ENCODE measurements around the gene CAPZB. TPM values are rescaled to one million over a fixed set of nuclear protein-coding genes. Genes with fewer than 3 reads are reported as not detected.

CAPZB gene
- polyA plus RNA-seq, 2 donors, result 221 to 272 TPM

GRCh38 chr1:19447550-19447949 lies 37.8 kb downstream of the CAPZB start:
- Histone ChIP-seq H3K9me3 (ENCODE audit: control insufficient read depth in 2 of 2, insufficient read depth in 1 of 2, low read depth in 1 of 2, low read length in 1 of 2) (no peaks in the 10 kb centered on the region), H3K36me3 (ENCODE audit: control insufficient read depth in 2 of 2, insufficient read depth in 2 of 2, low read length in 1 of 2) (peaks cover 0 to 5% of the 10 kb centered on the region in 2 donors), H3K27me3 (ENCODE audit: control insufficient read depth in 1 of 2, insufficient read depth in 2 of 2, low read length in 2 of 2) (no peaks in the 10 kb centered on the region), H3K4me3 (ENCODE audit: low read depth in 1 of 2, low read length in 2 of 2) (no peak overlapping the region), H3K27ac (ENCODE audit: low read depth in 2 of 2, low read length in 1 of 2) (peak overlapping the region; percentile 74 to 88), H3K4me1 (ENCODE audit: control insufficient read depth in 2 of 2, insufficient read depth in 2 of 2, low read length in 1 of 2) (peaks cover 12 to 29% of the 10 kb centered on the region in 2 donors)
- 70% methylated on average over 9 of the region's 9 CpGs for WGBS, 2 donors

GRCh38 chr1:19445417-19446342 lies 39.7 kb downstream of the CAPZB start:
- Histone ChIP-seq H3K36me3 (ENCODE audit: control insufficient read depth in 2 of 2, insufficient read depth in 2 of 2, low read length in 1 of 2) (peaks cover 0 to 5% of the 10 kb centered on the region in 2 donors), H3K27me3 (ENCODE audit: control insufficient read depth in 1 of 2, insufficient read depth in 2 of 2, low read length in 2 of 2) (no peaks in the 10 kb centered on the region), H3K4me3 (ENCODE audit: low read depth in 1 of 2, low read length in 2 of 2) (no peak overlapping the region), H3K9me3 (ENCODE audit: control insufficient read depth in 2 of 2, insufficient read depth in 1 of 2, low read depth in 1 of 2, low read length in 1 of 2) (no peaks in the 10 kb centered on the region), H3K27ac (ENCODE audit: low read depth in 2 of 2, low read length in 1 of 2) (peak overlapping the region; percentile 70 to 81), H3K4me1 (ENCODE audit: control insufficient read depth in 2 of 2, insufficient read depth in 2 of 2, low read length in 1 of 2) (peaks cover 2 to 16% of the 10 kb centered on the region in 2 donors)
- 35 to 38% methylated on average over 12 to 13 of the region's 13 CpGs for WGBS, 2 donors

- H3K4me1 ChIP-seq (ENCODE audit: control insufficient read depth in 2 of 2, insufficient read depth in 2 of 2, low read length in 1 of 2), result peaks cover 4 to 22% of the 10 kb centered on the region in 2 donors
- 71 to 74% methylated on average over 10 of the region's 10 CpGs for WGBS, 2 donors
- H3K27ac ChIP-seq (ENCODE audit: low read depth in 2 of 2, low read length in 1 of 2), result peak overlapping the region; percentile 12 to 65
- no peaks in the 10 kb centered on the region for H3K9me3 ChIP-seq (ENCODE audit: control insufficient read depth in 2 of 2, insufficient read depth in 1 of 2, low read depth in 1 of 2, low read length in 1 of 2)
- H3K27me3 ChIP-seq (ENCODE audit: control insufficient read depth in 1 of 2, insufficient read depth in 2 of 2, low read length in 2 of 2), result no peaks in the 10 kb centered on the region
- H3K36me3 ChIP-seq (ENCODE audit: control insufficient read depth in 2 of 2, insufficient read depth in 2 of 2, low read length in 1 of 2), result peaks cover 0 to 5% of the 10 kb centered on the region in 2 donors
- no peak overlapping the region for H3K4me3 ChIP-seq (ENCODE audit: low read depth in 1 of 2, low read length in 2 of 2)
Measured at GRCh38 chr1:19444296-19445021, 40.9 kb downstream of the CAPZB start.

DNA sequence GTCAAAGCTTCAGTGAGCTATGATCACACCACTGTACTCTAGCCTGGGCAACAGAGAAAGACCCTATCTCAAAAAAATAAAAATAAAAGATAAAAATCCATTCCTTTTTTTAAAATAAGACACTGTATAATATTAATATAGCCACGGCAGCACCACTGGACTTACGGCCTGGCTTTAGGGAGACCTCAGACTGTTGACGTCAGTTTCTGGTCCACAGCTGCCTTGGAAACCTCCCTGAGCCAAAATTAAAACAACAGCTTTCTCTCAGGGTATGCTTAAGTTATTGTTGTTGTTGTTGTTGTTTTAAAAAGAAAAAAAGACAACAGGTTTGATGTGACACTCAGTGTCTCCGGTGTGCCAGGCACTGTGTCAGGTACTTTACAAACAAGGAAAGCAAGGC lies 42.0 kb downstream of the CAPZB start:
- WGBS, 2 donors, result 73 to 82% methylated on average over 4 of the region's 4 CpGs
- no peaks in the 10 kb centered on the region for H3K9me3 ChIP-seq (ENCODE audit: control insufficient read depth in 2 of 2, insufficient read depth in 1 of 2, low read depth in 1 of 2, low read length in 1 of 2)
- H3K27ac ChIP-seq (ENCODE audit: low read depth in 2 of 2, low read length in 1 of 2), result peak overlapping the region; percentile 40 to 81
- H3K4me3 ChIP-seq (ENCODE audit: low read depth in 1 of 2, low read length in 2 of 2), result no peak overlapping the region
- H3K36me3 ChIP-seq (ENCODE audit: control insufficient read depth in 2 of 2, insufficient read depth in 2 of 2, low read length in 1 of 2), result peaks cover 0 to 6% of the 10 kb centered on the region in 2 donors
- H3K4me1 ChIP-seq (ENCODE audit: control insufficient read depth in 2 of 2, insufficient read depth in 2 of 2, low read length in 1 of 2), result peaks cover 10 to 22% of the 10 kb centered on the region in 2 donors
- no peaks in the 10 kb centered on the region for H3K27me3 ChIP-seq (ENCODE audit: control insufficient read depth in 1 of 2, insufficient read depth in 2 of 2, low read length in 2 of 2)

DNA sequence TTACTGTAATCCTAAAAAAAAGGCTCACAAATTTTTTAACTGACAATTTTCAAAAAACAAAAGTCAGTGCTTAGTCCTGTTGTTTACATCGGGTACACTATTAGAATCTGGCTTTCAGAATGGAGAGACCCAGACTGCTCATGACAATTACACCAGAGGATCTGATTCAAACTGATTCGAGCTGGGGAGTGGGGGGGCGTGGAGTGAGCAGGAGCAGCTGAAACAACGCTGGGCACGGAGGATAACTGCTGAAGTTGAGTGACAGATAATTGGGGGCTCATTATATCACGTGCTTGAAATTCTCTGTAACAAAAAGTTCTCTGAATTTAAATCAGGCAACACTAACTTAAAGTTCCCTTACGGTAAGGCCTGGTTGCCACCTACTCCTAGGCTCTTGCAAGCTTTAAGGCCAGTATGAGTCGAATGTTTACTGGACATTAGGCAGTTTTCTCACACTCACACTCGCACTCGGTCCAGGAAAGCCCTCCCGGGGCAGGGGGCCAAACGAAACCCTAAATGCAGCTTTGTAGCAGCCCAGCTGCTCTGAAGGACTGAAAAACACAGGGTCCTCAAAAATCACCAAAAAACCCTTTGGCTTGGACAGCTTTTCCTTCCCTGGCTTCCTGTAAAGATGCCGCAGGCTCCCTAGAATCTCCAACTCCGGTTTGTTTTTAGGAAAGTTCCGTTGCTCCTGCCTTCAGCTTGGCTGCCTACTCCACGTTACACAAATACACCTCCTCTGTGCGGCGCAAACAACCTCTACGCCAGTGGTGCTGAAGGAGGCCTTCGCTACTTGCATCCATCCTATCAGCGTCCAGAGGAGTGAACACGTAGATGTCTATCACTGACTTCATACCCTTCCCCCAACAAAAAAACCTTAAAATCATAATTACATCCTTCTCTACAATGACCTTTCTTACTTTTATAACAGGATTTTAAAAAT lies 42.9 kb downstream of the CAPZB start:
- no peaks in the 10 kb centered on the region for H3K9me3 ChIP-seq (ENCODE audit: control insufficient read depth in 2 of 2, insufficient read depth in 1 of 2, low read depth in 1 of 2, low read length in 1 of 2)
- peaks cover 0 to 7% of the 10 kb centered on the region in 2 donors for H3K36me3 ChIP-seq (ENCODE audit: control insufficient read depth in 2 of 2, insufficient read depth in 2 of 2, low read length in 1 of 2)
- H3K4me1 ChIP-seq (ENCODE audit: control insufficient read depth in 2 of 2, insufficient read depth in 2 of 2, low read length in 1 of 2), result peaks cover 12 to 25% of the 10 kb centered on the region in 2 donors
- 63 to 69% methylated on average over 22 of the region's 22 CpGs for WGBS, 2 donors
- H3K4me3 ChIP-seq (ENCODE audit: low read depth in 1 of 2, low read length in 2 of 2), result no peak overlapping the region
- H3K27me3 ChIP-seq (ENCODE audit: control insufficient read depth in 1 of 2, insufficient read depth in 2 of 2, low read length in 2 of 2), result no peaks in the 10 kb centered on the region
- H3K27ac ChIP-seq (ENCODE audit: low read depth in 2 of 2, low read length in 1 of 2), result peak overlapping the region; percentile 76 to 81

GRCh38 chr1:19441048-19441780 lies 44.1 kb downstream of the CAPZB start:
- 67 to 77% methylated on average over 11 of the region's 11 CpGs for WGBS, 2 donors
- peaks cover 13 to 28% of the 10 kb centered on the region in 2 donors for H3K4me1 ChIP-seq (ENCODE audit: control insufficient read depth in 2 of 2, insufficient read depth in 2 of 2, low read length in 1 of 2)
- peak overlapping the region; percentile 11 to 70 for H3K27ac ChIP-seq (ENCODE audit: low read depth in 2 of 2, low read length in 1 of 2)
- H3K4me3 ChIP-seq (ENCODE audit: low read depth in 1 of 2, low read length in 2 of 2), result no peak overlapping the region
- H3K9me3 ChIP-seq (ENCODE audit: control insufficient read depth in 2 of 2, insufficient read depth in 1 of 2, low read depth in 1 of 2, low read length in 1 of 2), result no peaks in the 10 kb centered on the region
- peaks cover 0 to 7% of the 10 kb centered on the region in 2 donors for H3K36me3 ChIP-seq (ENCODE audit: control insufficient read depth in 2 of 2, insufficient read depth in 2 of 2, low read length in 1 of 2)
- H3K27me3 ChIP-seq (ENCODE audit: control insufficient read depth in 1 of 2, insufficient read depth in 2 of 2, low read length in 2 of 2), result no peaks in the 10 kb centered on the region

DNA sequence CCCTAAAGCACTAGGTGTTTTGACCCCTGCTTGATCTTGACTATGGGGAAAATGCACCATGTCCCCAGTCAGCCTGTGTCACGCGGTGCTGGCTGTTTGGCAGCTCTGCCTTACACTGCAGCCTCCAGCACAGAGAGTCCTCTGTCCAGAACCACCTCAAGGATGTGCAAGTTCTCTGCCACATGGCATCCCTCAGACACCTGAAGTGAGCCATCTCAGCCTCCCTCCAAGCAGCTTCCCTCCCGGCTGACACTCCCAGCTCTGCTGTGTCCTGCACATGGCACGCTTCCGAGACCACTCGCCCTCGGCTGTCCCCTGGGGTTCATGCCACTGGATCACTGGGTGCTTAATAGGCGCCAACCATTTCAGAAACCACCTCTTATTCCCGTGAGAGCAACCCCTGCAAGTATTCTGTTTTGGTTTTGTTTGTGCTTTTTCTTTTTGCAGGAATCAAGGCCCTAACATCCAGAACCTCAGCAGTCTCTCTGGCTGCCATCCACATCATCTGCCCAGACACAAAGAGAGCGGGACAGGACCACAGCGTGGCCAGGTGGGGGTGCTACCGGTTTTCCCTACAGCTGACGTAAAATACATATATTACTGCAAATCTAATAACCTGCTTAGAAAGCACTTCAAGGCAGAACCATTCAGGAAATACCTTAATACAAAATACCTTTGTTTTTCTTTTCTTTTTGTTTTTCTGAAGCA lies 45.7 kb downstream of the CAPZB start:
- H3K27me3 ChIP-seq (ENCODE audit: control insufficient read depth in 1 of 2, insufficient read depth in 2 of 2, low read length in 2 of 2), result no peaks in the 10 kb centered on the region
- H3K27ac ChIP-seq (ENCODE audit: low read depth in 2 of 2, low read length in 1 of 2), result peak overlapping the region; percentile 32 to 87
- no peak overlapping the region for H3K4me3 ChIP-seq (ENCODE audit: low read depth in 1 of 2, low read length in 2 of 2)
- H3K4me1 ChIP-seq (ENCODE audit: control insufficient read depth in 2 of 2, insufficient read depth in 2 of 2, low read length in 1 of 2), result peaks cover 18 to 34% of the 10 kb centered on the region in 2 donors
- no peaks in the 10 kb centered on the region for H3K9me3 ChIP-seq (ENCODE audit: control insufficient read depth in 2 of 2, insufficient read depth in 1 of 2, low read depth in 1 of 2, low read length in 1 of 2)
- 52 to 56% methylated on average over 13 of the region's 13 CpGs for WGBS, 2 donors
- peaks cover 0 to 7% of the 10 kb centered on the region in 2 donors for H3K36me3 ChIP-seq (ENCODE audit: control insufficient read depth in 2 of 2, insufficient read depth in 2 of 2, low read length in 1 of 2)

DNA sequence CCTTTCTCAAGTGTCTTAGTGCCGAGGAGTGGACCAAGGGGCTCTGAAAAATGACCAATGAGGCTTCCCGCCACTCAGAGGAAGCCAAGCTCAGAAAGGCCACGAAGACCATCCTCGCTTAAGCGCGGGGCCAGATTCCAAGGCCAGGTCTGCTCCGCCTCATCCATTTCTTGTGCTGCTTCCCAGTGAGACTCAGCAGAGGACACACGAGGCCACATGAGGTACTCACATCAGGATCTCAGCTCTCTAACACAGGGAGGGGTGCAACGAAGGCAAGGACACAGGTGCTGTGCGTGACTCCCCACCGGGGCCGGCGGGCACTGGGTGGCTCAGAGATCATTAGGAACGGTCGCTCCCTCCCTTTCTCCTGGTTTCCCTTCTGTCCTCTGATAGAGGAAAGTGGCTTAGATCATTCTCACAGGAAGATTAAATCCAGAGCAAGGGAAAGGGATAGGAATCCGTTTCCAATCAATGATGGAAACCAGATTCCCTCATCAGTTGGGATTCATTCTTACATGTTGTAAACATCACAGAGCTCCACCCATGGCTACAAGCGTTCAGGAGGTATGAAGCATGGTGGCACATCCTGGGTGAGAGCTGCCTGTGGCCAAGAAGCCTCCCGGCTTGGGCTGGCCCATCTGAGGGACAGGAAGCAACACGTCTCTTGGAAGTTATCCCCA lies 46.7 kb downstream of the CAPZB start:
- Histone ChIP-seq H3K4me3 (ENCODE audit: low read depth in 1 of 2, low read length in 2 of 2) (no peak overlapping the region), H3K27ac (ENCODE audit: low read depth in 2 of 2, low read length in 1 of 2) (peak overlapping the region; percentile 89 to 96)
- WGBS, 2 donors, result 58 to 64% methylated on average over 19 of the region's 19 CpGs

More for the DNA sequence above, 46.7 kb downstream of the CAPZB start:
- peaks cover 16 to 37% of the 10 kb centered on the region in 2 donors for H3K4me1 ChIP-seq (ENCODE audit: control insufficient read depth in 2 of 2, insufficient read depth in 2 of 2, low read length in 1 of 2)
- no peaks in the 10 kb centered on the region for H3K9me3 ChIP-seq (ENCODE audit: control insufficient read depth in 2 of 2, insufficient read depth in 1 of 2, low read depth in 1 of 2, low read length in 1 of 2)
- H3K36me3 ChIP-seq (ENCODE audit: control insufficient read depth in 2 of 2, insufficient read depth in 2 of 2, low read length in 1 of 2), result peaks cover 0 to 7% of the 10 kb centered on the region in 2 donors
- no peaks in the 10 kb centered on the region for H3K27me3 ChIP-seq (ENCODE audit: control insufficient read depth in 1 of 2, insufficient read depth in 2 of 2, low read length in 2 of 2)

Data from esophagus (tissue), 2 donors.